GM19463 (cell line): ENCODE results near the gene SKIC2.

ENCODE experiments used
- ATAC-seq: cut with Tn5 transposase; IDR thresholded peaks from one replicate; pipeline ENCODE4 v1.9.1; 2021; ENCODE audit warnings: mild to moderate bottlenecking, moderate library complexity; ENCODE audit not compliant: unreplicated experiment

The SKIC2 gene

GRCh38 chr6:31945154-31945506 lies 13.8 kb upstream of the SKIC2 start:
- no peak for ATAC-seq

GRCh38 chr6:31945507-31946369 lies 13.2 kb upstream of the SKIC2 start, which contains the start of gene CFB:
CFB (plus strand) TSS chr6:31946095; CDS start chr6:31946222, 127 bp downstream.
- ATAC-seq: no peak

GRCh38 chr6:31946370-31946885 lies 12.5 kb upstream of the SKIC2 start:
- ATAC-seq: no peak

- no peak for ATAC-seq
Measured at GRCh38 chr6:31947070-31947675, 11.8 kb upstream of the SKIC2 start.

GRCh38 chr6:31947864-31948263 lies 11.1 kb upstream of the SKIC2 start:
- ATAC-seq: no peak

GRCh38 chr6:31948306-31948705 lies 10.7 kb upstream of the SKIC2 start:
- no peak for ATAC-seq

GRCh38 chr6:31948753-31949413 lies 10.1 kb upstream of the SKIC2 start:
- no peak for ATAC-seq

GRCh38 chr6:31949926-31950548 lies 8.9 kb upstream of the SKIC2 start:
- no peak for ATAC-seq

GRCh38 chr6:31952140-31952805 lies 6.7 kb upstream of the SKIC2 start:
- no peak for ATAC-seq

- ATAC-seq: no peak
Measured at GRCh38 chr6:31952890-31953289, 6.1 kb upstream of the SKIC2 start.

GRCh38 chr6:31954511-31954910 lies 4.5 kb upstream of the SKIC2 start:
- no peak for ATAC-seq

GRCh38 chr6:31956796-31957195 lies 2.2 kb upstream of the SKIC2 start:
- ATAC-seq: no peak

- ATAC-seq: no peak
Measured at GRCh38 chr6:31958412-31958740, 599 bp upstream of the SKIC2 start.

- no peak for ATAC-seq
Measured at GRCh38 chr6:31961616-31962015, 2.6 kb downstream of the SKIC2 start.

GRCh38 chr6:31963921-31964320 lies 4.9 kb downstream of the SKIC2 start:
- ATAC-seq: no peak

GRCh38 chr6:31965700-31966099 lies 6.7 kb downstream of the SKIC2 start:
- ATAC-seq: no peak

- ATAC-seq: no peak
Measured at GRCh38 chr6:31966506-31966905, 7.5 kb downstream of the SKIC2 start.

GRCh38 chr6:31966997-31967925 lies 8.3 kb downstream of the SKIC2 start:
- no peak for ATAC-seq

- ATAC-seq: no peak
Measured at GRCh38 chr6:31967926-31968320, 8.9 kb downstream of the SKIC2 start.

GRCh38 chr6:31968326-31968725 lies 9.4 kb downstream of the SKIC2 start:
- no peak for ATAC-seq
